HEK293 (cell line): Measurements from ENCODE around the gene POLR3GL.

Experiments
- CTCF ChIA-PET: fragments of 350-600 bp; formaldehyde crosslinking; extraction: SDS; loops from one replicate; lab custom pipeline; 2021; ENCODE audit warnings: antibody characterized with exemption; lab: Yijun Ruan, JAX
- POLR2A ChIA-PET: fragments of 300-600 bp; formaldehyde crosslinking; extraction: SDS; loops from one replicate; lab custom pipeline; 2020; ENCODE audit warnings: antibody characterized with exemption, inconsistent platforms; lab: Yijun Ruan, JAX
- H3K27ac ChIP-seq: fragments of 200-500 bp; sonication (Bioruptor generic); 2 replicates; pipeline ENCODE4 v1.5.1; 2014; ENCODE audit warnings: low read depth, low read length, control low read depth, inconsistent platforms; ENCODE audit errors: extremely low read depth
- H3K36me3 ChIP-seq, 2 experiments: fragments of 200-500 bp in 1 of 2; sonication (Bioruptor generic) in 1 of 2; 1 replicate in 1 of 2; 2 replicates in 1 of 2; pipeline ENCODE4 v1.5.1; 2014 to 2017; ENCODE audit warnings: inconsistent platforms in 2 of 2, low read length in 2 of 2; ENCODE audit not compliant: control insufficient read depth in 2 of 2, insufficient read depth in 1 of 2
- H3K4me1 ChIP-seq: fragments of 200-500 bp; sonication (Bioruptor generic); 2 replicates; pipeline ENCODE4 v1.5.1; 2014; ENCODE audit warnings: mild to moderate bottlenecking, low read length, inconsistent platforms; ENCODE audit not compliant: control insufficient read depth, insufficient read depth
- H3K4me3 ChIP-seq: 2 replicates; pipeline ENCODE4 v1.5.1; 2011; ENCODE audit warnings: low read depth, mild to moderate bottlenecking, control low read depth, low read length, moderate library complexity
- H3K9me3 ChIP-seq: fragments of 200-500 bp; sonication (Bioruptor generic); 2 replicates; pipeline ENCODE4 v1.5.1; 2014; ENCODE audit warnings: low read depth, low read length, inconsistent platforms; ENCODE audit not compliant: control insufficient read depth, insufficient read depth
- GFI1B ChIP-seq: fragments of 450-650 bp; formaldehyde crosslinking; IDR thresholded peaks from 2 replicates; pipeline ENCODE4 v1.5.1; 2016; ENCODE audit warnings: missing biosample characterization, missing genetic modification characterization
- MEIS1 ChIP-seq: sonication (generic); formaldehyde crosslinking; IDR thresholded peaks from 2 replicates; pipeline ENCODE4 v1.8.1; 2022; ENCODE audit warnings: missing genetic modification reagents, mild to moderate bottlenecking, borderline replicate concordance
- PBX3 ChIP-seq: sonication (generic); formaldehyde crosslinking; IDR thresholded peaks from 2 replicates; pipeline ENCODE4 v1.8.1; 2022; ENCODE audit warnings: mild to moderate bottlenecking, moderate library complexity, missing genetic modification reagents
- ZBTB6 ChIP-seq: fragments of 450-650 bp; formaldehyde crosslinking; IDR thresholded peaks from 2 replicates; pipeline ENCODE4 v1.5.1; 2017; ENCODE audit warnings: missing biosample characterization, missing genetic modification characterization
- ZFP41 ChIP-seq: fragments of 450-650 bp; formaldehyde crosslinking; IDR thresholded peaks from 2 replicates; pipeline ENCODE4 v1.5.1; 2016; ENCODE audit warnings: missing biosample characterization, missing genetic modification characterization, borderline replicate concordance
- ZNF121 ChIP-seq: fragments of 450-650 bp; formaldehyde crosslinking; IDR thresholded peaks from 2 replicates; pipeline ENCODE4 v1.5.1; 2016; ENCODE audit warnings: missing biosample characterization, missing genetic modification characterization
- ZNF138 ChIP-seq: fragments of 450-650 bp; formaldehyde crosslinking; IDR thresholded peaks from 2 replicates; pipeline ENCODE4 v1.5.1; 2016; ENCODE audit warnings: missing biosample characterization, missing genetic modification characterization, borderline replicate concordance
- ZNF140 ChIP-seq: fragments of 450-650 bp; formaldehyde crosslinking; IDR thresholded peaks from 2 replicates; pipeline ENCODE4 v1.5.1; 2016; ENCODE audit warnings: missing biosample characterization, missing genetic modification characterization
- ZNF174 ChIP-seq: fragments of 450-650 bp; formaldehyde crosslinking; IDR thresholded peaks from 2 replicates; pipeline ENCODE4 v1.5.0; 2017; ENCODE audit warnings: missing biosample characterization, mild to moderate bottlenecking, missing genetic modification characterization
- ZNF202 ChIP-seq: fragments of 450-650 bp; formaldehyde crosslinking; IDR thresholded peaks from 2 replicates; pipeline ENCODE4 v1.5.1; 2016; ENCODE audit warnings: missing biosample characterization, missing genetic modification characterization, borderline replicate concordance
- ZNF394 ChIP-seq: fragments of 450-650 bp; formaldehyde crosslinking; IDR thresholded peaks from 2 replicates; pipeline ENCODE4 v1.5.1; 2016; ENCODE audit warnings: missing biosample characterization, missing genetic modification characterization, mild to moderate bottlenecking, moderate library complexity, borderline replicate concordance
- ZNF404 ChIP-seq: fragments of 450-650 bp; formaldehyde crosslinking; IDR thresholded peaks from 2 replicates; pipeline ENCODE4 v1.5.1; 2017; ENCODE audit warnings: missing biosample characterization, missing genetic modification characterization
- ZNF416 ChIP-seq: fragments of 450-650 bp; formaldehyde crosslinking; IDR thresholded peaks from 2 replicates; pipeline ENCODE4 v1.5.1; 2016; ENCODE audit warnings: missing biosample characterization, missing genetic modification characterization
- ZNF433 ChIP-seq: fragments of 450-650 bp; formaldehyde crosslinking; IDR thresholded peaks from 2 replicates; pipeline ENCODE4 v1.5.1; 2016; ENCODE audit warnings: missing biosample characterization, missing genetic modification characterization, low read depth
- ZNF501 ChIP-seq: fragments of 450-650 bp; formaldehyde crosslinking; IDR thresholded peaks from 2 replicates; pipeline ENCODE4 v1.5.1; 2016; ENCODE audit warnings: missing biosample characterization, missing genetic modification characterization
- ZNF548 ChIP-seq: fragments of 450-650 bp; formaldehyde crosslinking; IDR thresholded peaks from 2 replicates; pipeline ENCODE4 v1.5.1; 2016; ENCODE audit warnings: missing biosample characterization, missing genetic modification characterization
- ZNF654 ChIP-seq: fragments of 450-650 bp; formaldehyde crosslinking; IDR thresholded peaks from 2 replicates; pipeline ENCODE4 v1.5.1; 2016; ENCODE audit warnings: low read depth, missing biosample characterization, missing genetic modification characterization
- ZSCAN23 ChIP-seq: fragments of 450-650 bp; formaldehyde crosslinking; IDR thresholded peaks from 2 replicates; pipeline ENCODE4 v1.5.1; 2016; ENCODE audit warnings: missing biosample characterization, missing genetic modification characterization

The POLR3GL gene

GRCh38 chr1:146016891-146017290 is 52.4 kb downstream of the POLR3GL start:
- ChIA-PET CTCF (interaction anchor here (0.6 to 3.7 kb wide), 7 partner anchors 10 to 171 kb away, joined by 3 to 26 read pairs (median 5); partner anchors contain the start of gene NUDT17), POLR2A (no interaction called here)
- TF ChIP-seq ZBTB6 (no peak), ZSCAN23 (tag by site-specific recombination) (no peak), ZNF121 (tag by site-specific recombination) (no peak), MEIS1 (no peak), ZNF501 (tag by site-specific recombination) (no peak), ZFP41 (tag by site-specific recombination) (no peak)
- no peaks in the 10 kb centered on the region for H3K9me3 ChIP-seq
- H3K36me3 ChIP-seq = no peaks in the 10 kb centered on the region
- no peak overlapping the region for H3K27ac ChIP-seq
- H3K4me1 ChIP-seq = no peaks in the 10 kb centered on the region
- no peak overlapping the region for H3K4me3 ChIP-seq

GRCh38 chr1:146019231-146020057 is 55.0 kb downstream of the POLR3GL start:
- CTCF ChIA-PET = interaction anchor here (0.6 to 3.7 kb wide), 7 partner anchors 12 to 174 kb away, joined by 3 to 18 read pairs (median 3); partner anchors contain the start of gene NUDT17
- no peaks in the 10 kb centered on the region for H3K4me1 ChIP-seq
- TF ChIP-seq ZNF174 (no peak), ZNF202 (tag by site-specific recombination) (no peak), ZNF416 (tag by site-specific recombination) (no peak), ZNF140 (no peak), ZNF548 (no peak), ZNF654 (tag by site-specific recombination) (no peak), GFI1B (no peak), ZNF138 (tag by site-specific recombination) (no peak), PBX3 (CRISPR knock-in tag) (no peak), ZNF404 (no peak), ZNF394 (tag by site-specific recombination) (no peak), ZNF433 (tag by site-specific recombination) (no peak)
- TF ChIP-seq, all 188 proteins: peak for 0
- no peak overlapping the region for H3K4me3 ChIP-seq
- POLR2A ChIA-PET = interaction anchor here (1.1 kb wide), 1 partner anchor 55 kb away, joined by 6 read pairs; the partner anchor contains the start of genes ANKRD34A and POLR3GL
- H3K36me3 ChIP-seq = no peaks in the 10 kb centered on the region
- H3K27ac ChIP-seq = no peak overlapping the region
- H3K9me3 ChIP-seq = no peaks in the 10 kb centered on the region
